Activated CD4-positive, alpha-beta T cell treated with anti-CD3 and anti-CD28 coated beads, Interleukin-2, amount 10 ng/mL, durations not matched to agents 24 days and 14 days (primary cell): ENCODE data around the gene PCDH9. TPM values are rescaled to one million over a fixed set of nuclear protein-coding genes. Genes with fewer than 3 reads are reported as not detected.
"Not testable (repeated sequence)": the region's sequence is repeated elsewhere in the genome, so short reads cannot be mapped to it uniquely, and the experiment has no call there.

Experiments
- DNase-seq: peaks from one replicate; pipeline ENCODE4 v3.0.0; 2022
- H3K27ac Mint-ChIP-seq: one replicate; pipeline ENCODE4 v1.8.0; 2022; ENCODE audit warnings: mild to moderate bottlenecking, mixed read lengths
- H3K27me3 Mint-ChIP-seq: one replicate; pipeline ENCODE4 v1.8.0; 2022; ENCODE audit warnings: mixed read lengths
- H3K36me3 Mint-ChIP-seq: one replicate; pipeline ENCODE4 v1.8.0; 2022; ENCODE audit warnings: low read depth, mild to moderate bottlenecking, mixed read lengths
- H3K4me1 Mint-ChIP-seq: one replicate; pipeline ENCODE4 v1.8.0; 2021; ENCODE audit warnings: mixed read lengths
- H3K4me3 Mint-ChIP-seq: one replicate; pipeline ENCODE4 v1.8.0; 2022; ENCODE audit warnings: mild to moderate bottlenecking, moderate library complexity, mixed read lengths
- H3K9me3 Mint-ChIP-seq: one replicate; pipeline ENCODE4 v1.8.0; 2021; ENCODE audit warnings: mixed read lengths
- intact Hi-C: fragments of 100-400 bp; cut with micrococcal nuclease; formaldehyde crosslinking; loops from one replicate; pipeline ENCODE4 v1.15.1; 2023
- total RNA-seq: library from RNA; stranded (reverse); gene quantifications from 2 replicates; pipeline ENCODE4 v1.2.3, GENCODE V29; 2022

The PCDH9 gene
- total RNA-seq, 1 donor from 2014 or later: 0.09 TPM

GRCh38 chr13:66760678-66761077 is 469.5 kb downstream of the PCDH9 start:
- H3K36me3 Mint-ChIP-seq, H3K27ac Mint-ChIP-seq, H3K27me3 Mint-ChIP-seq, intact Hi-C loops, DNase-seq, H3K9me3 Mint-ChIP-seq, H3K4me1 Mint-ChIP-seq, H3K4me3 Mint-ChIP-seq: not testable (repeated sequence)

- Mint-ChIP-seq H3K9me3 (no peaks in the 10 kb centered on the region), H3K27ac (no peak overlapping the region), H3K4me3 (no peak overlapping the region), H3K27me3 (no peaks in the 10 kb centered on the region), H3K4me1 (no peaks in the 10 kb centered on the region), H3K36me3 (no peaks in the 10 kb centered on the region)
- DNase-seq: no peak
- intact Hi-C loops: no loop called here
Observed at GRCh38 chr13:66759919-66760318, 470.2 kb downstream of the PCDH9 start.

GRCh38 chr13:66751691-66752090 is 478.4 kb downstream of the PCDH9 start:
- H3K4me3 Mint-ChIP-seq: no peak overlapping the region
- H3K36me3 Mint-ChIP-seq: no peaks in the 10 kb centered on the region
- no peak overlapping the region for H3K27ac Mint-ChIP-seq
- H3K9me3 Mint-ChIP-seq: peaks cover 7% of the 10 kb centered on the region
- H3K27me3 Mint-ChIP-seq: no peaks in the 10 kb centered on the region
- no peak for DNase-seq
- no peaks in the 10 kb centered on the region for H3K4me1 Mint-ChIP-seq
- intact Hi-C loops: no loop called here

- Mint-ChIP-seq H3K27ac (no peak overlapping the region), H3K4me1 (no peaks in the 10 kb centered on the region), H3K4me3 (no peak overlapping the region), H3K27me3 (no peaks in the 10 kb centered on the region), H3K36me3 (no peaks in the 10 kb centered on the region), H3K9me3 (peaks cover 7% of the 10 kb centered on the region)
- no peak for DNase-seq
- intact Hi-C loops: no loop called here
Observed at GRCh38 chr13:66748712-66749111, 481.4 kb downstream of the PCDH9 start.

- H3K27ac Mint-ChIP-seq: no peak overlapping the region
- DNase-seq: no peak
- intact Hi-C loops: no loop called here
- H3K9me3 Mint-ChIP-seq: peaks cover 7% of the 10 kb centered on the region
- no peaks in the 10 kb centered on the region for H3K4me1 Mint-ChIP-seq
- no peaks in the 10 kb centered on the region for H3K36me3 Mint-ChIP-seq
- H3K4me3 Mint-ChIP-seq: no peak overlapping the region
- no peaks in the 10 kb centered on the region for H3K27me3 Mint-ChIP-seq
Observed at GRCh38 chr13:66745307-66745706, 484.8 kb downstream of the PCDH9 start.

- H3K9me3 Mint-ChIP-seq: no peaks in the 10 kb centered on the region
- H3K36me3 Mint-ChIP-seq: no peaks in the 10 kb centered on the region
- DNase-seq: no peak
- intact Hi-C loops: no loop called here
- H3K27me3 Mint-ChIP-seq: no peaks in the 10 kb centered on the region
- no peak overlapping the region for H3K4me3 Mint-ChIP-seq
- no peak overlapping the region for H3K27ac Mint-ChIP-seq
- no peaks in the 10 kb centered on the region for H3K4me1 Mint-ChIP-seq
Observed at GRCh38 chr13:66723576-66723975, 506.6 kb downstream of the PCDH9 start.

GRCh38 chr13:66716538-66716937 is 513.6 kb downstream of the PCDH9 start:
- no peaks in the 10 kb centered on the region for H3K36me3 Mint-ChIP-seq
- no peak for DNase-seq
- H3K27ac Mint-ChIP-seq: no peak overlapping the region
- intact Hi-C loops: no loop called here
- H3K27me3 Mint-ChIP-seq: no peaks in the 10 kb centered on the region
- H3K4me3 Mint-ChIP-seq: no peak overlapping the region
- H3K4me1 Mint-ChIP-seq: no peaks in the 10 kb centered on the region
- H3K9me3 Mint-ChIP-seq: no peaks in the 10 kb centered on the region

- no peaks in the 10 kb centered on the region for H3K9me3 Mint-ChIP-seq
- H3K4me3 Mint-ChIP-seq: no peak overlapping the region
- H3K36me3 Mint-ChIP-seq: no peaks in the 10 kb centered on the region
- H3K4me1 Mint-ChIP-seq: no peaks in the 10 kb centered on the region
- no peak overlapping the region for H3K27ac Mint-ChIP-seq
- DNase-seq: no peak
- intact Hi-C loops: no loop called here
- no peaks in the 10 kb centered on the region for H3K27me3 Mint-ChIP-seq
Observed at GRCh38 chr13:66714795-66715194, 515.3 kb downstream of the PCDH9 start.

GRCh38 chr13:66704110-66704509 is 526.0 kb downstream of the PCDH9 start:
- DNase-seq: no peak
- Mint-ChIP-seq H3K36me3 (no peaks in the 10 kb centered on the region), H3K4me1 (no peaks in the 10 kb centered on the region), H3K4me3 (no peak overlapping the region), H3K27me3 (no peaks in the 10 kb centered on the region), H3K9me3 (no peaks in the 10 kb centered on the region), H3K27ac (no peak overlapping the region)
- intact Hi-C loops: no loop called here

- intact Hi-C loops: no loop called here
- no peaks in the 10 kb centered on the region for H3K4me1 Mint-ChIP-seq
- H3K27me3 Mint-ChIP-seq: no peaks in the 10 kb centered on the region
- no peak overlapping the region for H3K4me3 Mint-ChIP-seq
- no peak for DNase-seq
- H3K27ac Mint-ChIP-seq: no peak overlapping the region
- H3K9me3 Mint-ChIP-seq: no peaks in the 10 kb centered on the region
- H3K36me3 Mint-ChIP-seq: no peaks in the 10 kb centered on the region
Observed at GRCh38 chr13:66703597-66703996, 526.5 kb downstream of the PCDH9 start.

GRCh38 chr13:66700117-66700601 is 530.0 kb downstream of the PCDH9 start:
- H3K4me3 Mint-ChIP-seq: no peak overlapping the region
- no peaks in the 10 kb centered on the region for H3K27me3 Mint-ChIP-seq
- no peaks in the 10 kb centered on the region for H3K9me3 Mint-ChIP-seq
- no peak overlapping the region for H3K27ac Mint-ChIP-seq
- intact Hi-C loops: no loop called here
- no peak for DNase-seq
- no peaks in the 10 kb centered on the region for H3K4me1 Mint-ChIP-seq
- no peaks in the 10 kb centered on the region for H3K36me3 Mint-ChIP-seq

- no peaks in the 10 kb centered on the region for H3K4me1 Mint-ChIP-seq
- H3K27ac Mint-ChIP-seq: no peak overlapping the region
- DNase-seq: no peak
- H3K36me3 Mint-ChIP-seq: no peaks in the 10 kb centered on the region
- intact Hi-C loops: no loop called here
- H3K27me3 Mint-ChIP-seq: no peaks in the 10 kb centered on the region
- no peak overlapping the region for H3K4me3 Mint-ChIP-seq
- no peaks in the 10 kb centered on the region for H3K9me3 Mint-ChIP-seq
Observed at GRCh38 chr13:66693656-66694055, 536.5 kb downstream of the PCDH9 start.

GRCh38 chr13:66691149-66691548 is 539.0 kb downstream of the PCDH9 start:
- no peaks in the 10 kb centered on the region for H3K36me3 Mint-ChIP-seq
- no peak for DNase-seq
- H3K27me3 Mint-ChIP-seq: no peaks in the 10 kb centered on the region
- no peaks in the 10 kb centered on the region for H3K9me3 Mint-ChIP-seq
- no peaks in the 10 kb centered on the region for H3K4me1 Mint-ChIP-seq
- no peak overlapping the region for H3K4me3 Mint-ChIP-seq
- intact Hi-C loops: no loop called here
- no peak overlapping the region for H3K27ac Mint-ChIP-seq

- H3K9me3 Mint-ChIP-seq: peaks cover 2% of the 10 kb centered on the region
- no peak for DNase-seq
- H3K4me3 Mint-ChIP-seq: no peak overlapping the region
- intact Hi-C loops: no loop called here
- H3K27ac Mint-ChIP-seq: no peak overlapping the region
- H3K36me3 Mint-ChIP-seq: no peaks in the 10 kb centered on the region
- no peaks in the 10 kb centered on the region for H3K27me3 Mint-ChIP-seq
- H3K4me1 Mint-ChIP-seq: no peaks in the 10 kb centered on the region
Observed at GRCh38 chr13:66689628-66690027, 540.5 kb downstream of the PCDH9 start.

- no peak overlapping the region for H3K27ac Mint-ChIP-seq
- no peaks in the 10 kb centered on the region for H3K4me1 Mint-ChIP-seq
- intact Hi-C loops: no loop called here
- no peaks in the 10 kb centered on the region for H3K27me3 Mint-ChIP-seq
- DNase-seq: no peak
- peaks cover 5% of the 10 kb centered on the region for H3K9me3 Mint-ChIP-seq
- no peak overlapping the region for H3K4me3 Mint-ChIP-seq
- H3K36me3 Mint-ChIP-seq: no peaks in the 10 kb centered on the region
Observed at GRCh38 chr13:66689037-66689619, 541.0 kb downstream of the PCDH9 start.
